Measurements from ENCODE around the gene ARMS2.

The ARMS2 gene

GRCh38 chr10:122504610-122504950, 50.1 kb downstream of the ARMS2 start:
- peak; percentile 99 for ATAC-seq
- TF ChIP-seq PATZ1 (CRISPR knock-in tag; IDR thresholded peaks at IDR 0.05; ENCODE audit: borderline replicate concordance) (no peak), TCF4 (CRISPR knock-in tag; IDR thresholded peaks at IDR 0.05; ENCODE audit: borderline replicate concordance) (peak; percentile 49; the same call in 1 of the 2 replicates), TOX (CRISPR knock-in tag; IDR thresholded peaks at IDR 0.05; ENCODE audit: borderline replicate concordance) (no peak), CSRNP3 (CRISPR knock-in tag; IDR thresholded peaks at IDR 0.05) (no peak), ISL1 (CRISPR knock-in tag; IDR thresholded peaks at IDR 0.05) (peak; percentile 43; the same call in 1 of the 2 replicates), SNAI2 (CRISPR knock-in tag; IDR thresholded peaks at IDR 0.05) (no peak), ZNF70 (CRISPR knock-in tag; IDR thresholded peaks at IDR 0.05) (0 out of 2 replicates have a peak, but pooled peaks have one; percentile 46), ZFP3 (CRISPR knock-in tag; IDR thresholded peaks at IDR 0.05) (peak; percentile 96), ZC3H10 (CRISPR knock-in tag; IDR thresholded peaks at IDR 0.05) (no peak), GLIS3 (CRISPR knock-in tag; IDR thresholded peaks at IDR 0.05) (no peak), ZNF8 (CRISPR knock-in tag; IDR thresholded peaks at IDR 0.05) (no peak), CSDC2 (CRISPR knock-in tag; IDR thresholded peaks at IDR 0.05) (no peak), POU6F1 (CRISPR knock-in tag; IDR thresholded peaks at IDR 0.05; ENCODE audit: borderline replicate concordance, low read depth) (no peak), CREB5 (CRISPR knock-in tag; IDR thresholded peaks at IDR 0.05; ENCODE audit: low read depth) (peak; percentile 80), OSR1 (CRISPR knock-in tag; IDR thresholded peaks at IDR 0.05) (no peak), TSHZ2 (CRISPR knock-in tag; IDR thresholded peaks at IDR 0.05) (0 out of 2 replicates have a peak, but pooled peaks have one; percentile 61), ARNTL (CRISPR knock-in tag; IDR thresholded peaks at IDR 0.05; ENCODE audit: borderline replicate concordance, low read depth) (no peak), ZNF565 (CRISPR knock-in tag; conservative IDR thresholded peaks at IDR 0.05; ENCODE audit: low read depth) (no peak), ZFP30 (CRISPR knock-in tag; IDR thresholded peaks at IDR 0.05) (no peak), PPARA (CRISPR knock-in tag; IDR thresholded peaks at IDR 0.05; ENCODE audit: borderline replicate concordance) (no peak), BACH2 (CRISPR knock-in tag; IDR thresholded peaks at IDR 0.05; ENCODE audit: borderline replicate concordance) (no peak), RARB (CRISPR knock-in tag; IDR thresholded peaks at IDR 0.05) (no peak), ESRRG (CRISPR knock-in tag; IDR thresholded peaks at IDR 0.05) (no peak)

GRCh38 chr10:122505011-122505410, 50.6 kb downstream of the ARMS2 start:
- TF ChIP-seq ZFP30 (CRISPR knock-in tag; IDR thresholded peaks at IDR 0.05): no peak
- no peak for TF ChIP-seq POU6F1 (CRISPR knock-in tag; IDR thresholded peaks at IDR 0.05; ENCODE audit: borderline replicate concordance, low read depth)
- TF ChIP-seq ZNF8 (CRISPR knock-in tag; IDR thresholded peaks at IDR 0.05): no peak
- no peak for TF ChIP-seq ARNTL (CRISPR knock-in tag; IDR thresholded peaks at IDR 0.05; ENCODE audit: borderline replicate concordance, low read depth)
- no peak for TF ChIP-seq BACH2 (CRISPR knock-in tag; IDR thresholded peaks at IDR 0.05; ENCODE audit: borderline replicate concordance)
- no peak for TF ChIP-seq CREB5 (CRISPR knock-in tag; IDR thresholded peaks at IDR 0.05; ENCODE audit: low read depth)
- no peak for TF ChIP-seq CSDC2 (CRISPR knock-in tag; IDR thresholded peaks at IDR 0.05)
- no peak for TF ChIP-seq ZC3H10 (CRISPR knock-in tag; IDR thresholded peaks at IDR 0.05)
- no peak for TF ChIP-seq TSHZ2 (CRISPR knock-in tag; IDR thresholded peaks at IDR 0.05)
- TF ChIP-seq TCF4 (CRISPR knock-in tag; IDR thresholded peaks at IDR 0.05; ENCODE audit: borderline replicate concordance): no peak
- ATAC-seq: no peak
